Gastrocnemius medialis (tissue), 4 donors: ENCODE results near the gene LRP11. TPM values are rescaled to one million over a fixed set of nuclear protein-coding genes. Genes with fewer than 3 reads are reported as not detected.
"Not testable (repeated sequence)": the region's sequence is repeated elsewhere in the genome, so short reads cannot be mapped to it uniquely, and the experiment has no call there.

Experiments
- ATAC-seq, 2 donors: fragments of 150-250 bp; one replicate each; pipeline ENCODE4 v1.9.1; 2016
- DNase-seq, 2 donors: peaks; one replicate each; pipeline ENCODE4 v3.0.0-alpha.2; 2019
- H3K27ac ChIP-seq, 4 donors: fragments of 200-600 bp; sonication (generic); 1 replicate in 1 of 4; 2 replicates in 3 of 4; pipeline ENCODE4 v1.5.1; 2016 to 2018; ENCODE audit warnings: mild to moderate bottlenecking in 2 of 4, moderate library complexity in 1 of 4
- H3K27me3 ChIP-seq, 3 donors: fragments of 200-600 bp; sonication (generic) in 2 of 3; 1 replicate in 1 of 3; 2 replicates in 2 of 3; pipeline versions ENCODE4 v1.5.1 to v1.6.0; 2016 to 2019; ENCODE audit warnings: mild to moderate bottlenecking in 1 of 3, moderate library complexity in 1 of 3
- H3K36me3 ChIP-seq, 2 donors: fragments of 200-600 bp; sonication (generic) in 1 of 2; one replicate each; pipeline ENCODE4 v1.5.1; 2017 to 2018
- H3K4me1 ChIP-seq, 2 donors: fragments of 200-600 bp; sonication (generic) in 1 of 2; one replicate each; pipeline ENCODE4 v1.5.1; 2016 to 2017; ENCODE audit warnings: mild to moderate bottlenecking in 2 of 2
- H3K4me3 ChIP-seq, 4 donors: fragments of 200-600 bp; sonication (generic) in 3 of 4; 1 replicate in 1 of 4; 2 replicates in 3 of 4; pipeline ENCODE4 v1.5.1; 2016 to 2019; ENCODE audit warnings: mild to moderate bottlenecking in 2 of 4
- H3K9me3 ChIP-seq, 3 donors: fragments of 200-600 bp; sonication (generic) in 2 of 3; 1 replicate in 1 of 3; 2 replicates in 2 of 3; pipeline ENCODE4 v1.5.1; 2016 to 2019
- CTCF ChIP-seq, 5 experiments: fragments of 450-650 bp in 3 of 5; fragments of 200-600 bp in 2 of 5; sonication (generic) in 2 of 5; IDR thresholded peaks in 4 of 5; conservative IDR thresholded peaks in 1 of 5; 1 replicate in 4 of 5; 2 replicates in 1 of 5; pipeline ENCODE4 v1.5.1; 2016 to 2019; ENCODE audit warnings: antibody characterized with exemption in 5 of 5, mild to moderate bottlenecking in 3 of 5, moderate library complexity in 3 of 5
- POLR2A ChIP-seq, 2 donors: fragments of 450-650 bp; IDR thresholded peaks; one replicate each; pipeline ENCODE4 v1.6.1; 2017; ENCODE audit warnings: antibody characterized with exemption in 2 of 2, mild to moderate bottlenecking in 2 of 2, moderate library complexity in 2 of 2
- in situ Hi-C, 4 donors: fragments of 200-750 bp; cut with MboI; loops; one replicate each; pipeline versions ENCODE4 v1.15.0 to v1.8.0; 2017; ENCODE audit warnings: low sequenced_read_pairs in 4 of 4
- intact Hi-C: fragments of 100-400 bp; cut with DNase I; formaldehyde crosslinking; loops from one replicate; pipeline ENCODE4 v1.15.1; 2023; ENCODE audit warnings: low total_unique reads
- total RNA-seq, 4 donors: library from RNA; depleted of rRNA; stranded (reverse); fragments of >200 nt; gene quantifications; one replicate each; pipeline versions ENCODE4 v1.1.0 to v1.2.3, GENCODE V29; 2016

Gene LRP11
- 10 to 100 TPM in 1 of 4 donors, 1 to 10 TPM in 3; 5.5 to 19.8 (median 6.1) TPM for total RNA-seq

GRCh38 chr6:149863698-149864577 lies at the start of gene LRP11:
Gene LRP11 (minus strand): TSS chr6:149864359. CDS start chr6:149864020, 339 bp downstream.
- TF ChIP-seq CTCF (IDR thresholded peaks at IDR 0.05 in 4 of 5, conservative IDR thresholded peaks at IDR 0.05 in 1 of 5) (peak in 1 of 5 experiments; percentile 19), POLR2A (IDR thresholded peaks at IDR 0.05) (peak; percentile 90 to 93)
- Histone ChIP-seq H3K4me3 (peak within 1 kb of the TSS; percentile 61 to 89 (median 72)), H3K27ac (peak within 1 kb of the TSS; percentile 87 to 96 (median 94)), H3K36me3 (no peaks in the 10 kb centered on the region), H3K27me3 (no peaks in the 10 kb centered on the region), H3K4me1 (peaks cover 15 to 26% of the 10 kb centered on the region in 2 donors), H3K9me3 (no peaks in the 10 kb centered on the region)
- in situ Hi-C loops (no loop called here), intact Hi-C loops (loop anchor here (1.0 to 10.0 kb wide), 4 partner anchors 25 to 219 kb away; partner anchors contain the start of genes KATNA1 and LATS1)
- ATAC-seq (peak; percentile 79), DNase-seq (peak; percentile 77 to 84)

GRCh38 chr6:149913540-149914240 lies 49.5 kb upstream of the LRP11 start:
- Histone ChIP-seq H3K4me3 (no peak overlapping the region), H3K27me3 (no peaks in the 10 kb centered on the region), H3K4me1 (no peaks in the 10 kb centered on the region), H3K36me3 (no peaks in the 10 kb centered on the region), H3K9me3 (no peaks in the 10 kb centered on the region), H3K27ac (no peak overlapping the region)
- intact Hi-C loops, result no loop called here
- ATAC-seq (no peak), DNase-seq (no peak)
- no peak for TF ChIP-seq POLR2A (IDR thresholded peaks at IDR 0.05)
- no peak for TF ChIP-seq CTCF (IDR thresholded peaks at IDR 0.05 in 4 of 5, conservative IDR thresholded peaks at IDR 0.05 in 1 of 5)
- in situ Hi-C loops, result no loop called here

- TF ChIP-seq POLR2A (IDR thresholded peaks at IDR 0.05), result no peak
- TF ChIP-seq CTCF (IDR thresholded peaks at IDR 0.05 in 4 of 5, conservative IDR thresholded peaks at IDR 0.05 in 1 of 5), result no peak
- in situ Hi-C loops, result no loop called here
- Histone ChIP-seq H3K27ac (no peak overlapping the region), H3K36me3 (no peaks in the 10 kb centered on the region), H3K9me3 (no peaks in the 10 kb centered on the region), H3K27me3 (no peaks in the 10 kb centered on the region), H3K4me3 (no peak overlapping the region), H3K4me1 (no peaks in the 10 kb centered on the region)
- intact Hi-C loops, result no loop called here
- no peak for ATAC-seq
- DNase-seq, result no peak
These were observed 48.9 kb upstream of the LRP11 start for GRCh38 chr6:149913085-149913484.

GRCh38 chr6:149912680-149913079 lies 48.5 kb upstream of the LRP11 start:
- in situ Hi-C loops, ATAC-seq, H3K27ac ChIP-seq: not testable (repeated sequence)

GRCh38 chr6:149910721-149911151 lies 46.6 kb upstream of the LRP11 start:
- intact Hi-C loops (no loop called here), in situ Hi-C loops (no loop called here)
- TF ChIP-seq POLR2A (IDR thresholded peaks at IDR 0.05) (no peak), CTCF (IDR thresholded peaks at IDR 0.05 in 4 of 5, conservative IDR thresholded peaks at IDR 0.05 in 1 of 5) (no peak)
- no peak for DNase-seq
- Histone ChIP-seq H3K27me3 (no peaks in the 10 kb centered on the region), H3K4me1 (peaks cover 0 to 5% of the 10 kb centered on the region in 2 donors), H3K27ac (no peak overlapping the region), H3K36me3 (no peaks in the 10 kb centered on the region), H3K9me3 (no peaks in the 10 kb centered on the region), H3K4me3 (no peak overlapping the region)
- ATAC-seq, result no peak

More at GRCh38 chr6:149912680-149913079, 48.5 kb upstream of the LRP11 start:
- H3K4me1 ChIP-seq, DNase-seq, H3K27me3 ChIP-seq, H3K9me3 ChIP-seq, intact Hi-C loops, H3K36me3 ChIP-seq, H3K4me3 ChIP-seq: not testable (repeated sequence)
